ENCODE data around the gene SMIM45.

GRCh38 chr22:41902932-41903421, 49.0 kb upstream of the SMIM45 start:
- TF ChIP-seq CTCF (IDR thresholded peaks at IDR 0.05) (no peak), POLR2AphosphoS5 (IDR thresholded peaks at IDR 0.05; ENCODE audit: low read depth, low read length) (no peak), TCF7L2 (IDR thresholded peaks at IDR 0.05; ENCODE audit: low read depth, low read length) (no peak), SIN3A (IDR thresholded peaks at IDR 0.05; ENCODE audit: borderline replicate concordance, insufficient read depth, low read depth, low read length) (no peak), REST (IDR thresholded peaks at IDR 0.05; ENCODE audit: insufficient read depth in 1 of 2, low read depth in 2 of 2, low read length in 1 of 2) (no peak)
